Transverse colon (tissue), 4 donors: ENCODE measurements around the gene TPH2.

Experiments
- CTCF ChIP-seq, 5 experiments: fragments of 200-600 bp in 3 of 5; fragments of 450-650 bp in 2 of 5; sonication (generic) in 3 of 5; IDR thresholded peaks; 1 replicate in 2 of 5; 2 replicates in 3 of 5; pipeline ENCODE4 v1.5.1; 2016 to 2017; ENCODE audit warnings: antibody characterized with exemption in 5 of 5, inconsistent platforms in 3 of 5, mild to moderate bottlenecking in 2 of 5, moderate library complexity in 1 of 5
- POLR2A ChIP-seq: fragments of 450-650 bp; IDR thresholded peaks from one replicate; pipeline ENCODE4 v1.6.1; 2016; ENCODE audit warnings: antibody characterized with exemption, mild to moderate bottlenecking, moderate library complexity
- POLR2AphosphoS5 ChIP-seq, 3 donors: sonication (generic); formaldehyde crosslinking; IDR thresholded peaks; one replicate each; pipeline ENCODE4 v1.6.1; 2016; ENCODE audit warnings: antibody characterized with exemption in 3 of 3

GRCh38 chr12:71967211-71967610 is 28.6 kb downstream of the TPH2 start:
- TF ChIP-seq POLR2AphosphoS5 (IDR thresholded peaks at IDR 0.05) (no peak), CTCF (IDR thresholded peaks at IDR 0.05) (no peak), POLR2A (no peak)
